HG03520 (cell line): Measurements from ENCODE around the gene MRPS15.
"Not testable (repeated sequence)": the region's sequence is repeated elsewhere in the genome, so short reads cannot be mapped to it uniquely, and the experiment has no call there.

Experiments used
- ATAC-seq: cut with Tn5 transposase; IDR thresholded peaks from one replicate; pipeline ENCODE4 v1.9.1; 2021; ENCODE audit warnings: mild to moderate bottlenecking, moderate library complexity; ENCODE audit not compliant: unreplicated experiment

Gene MRPS15

DNA sequence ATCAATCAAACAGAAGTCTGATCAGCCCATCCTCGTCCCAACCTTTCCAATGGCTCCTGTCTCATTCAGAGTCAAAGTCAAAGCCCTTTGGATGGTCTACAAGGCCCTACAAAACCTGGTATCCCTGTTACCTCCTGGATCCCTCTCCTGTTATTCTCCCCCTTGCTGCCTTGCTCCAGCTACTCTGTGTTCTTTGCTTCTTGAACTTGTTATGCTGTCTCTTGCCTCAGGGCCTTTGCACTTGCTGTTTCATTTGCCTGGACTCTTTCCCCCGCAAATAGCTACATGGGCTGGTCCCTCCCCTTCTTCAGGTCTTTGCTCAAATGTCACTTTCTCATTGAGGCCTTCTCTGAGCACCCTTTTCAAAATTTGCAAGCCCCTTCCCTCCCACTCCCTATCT lies 19.9 kb upstream of the MRPS15 start:
- no peak for ATAC-seq

DNA sequence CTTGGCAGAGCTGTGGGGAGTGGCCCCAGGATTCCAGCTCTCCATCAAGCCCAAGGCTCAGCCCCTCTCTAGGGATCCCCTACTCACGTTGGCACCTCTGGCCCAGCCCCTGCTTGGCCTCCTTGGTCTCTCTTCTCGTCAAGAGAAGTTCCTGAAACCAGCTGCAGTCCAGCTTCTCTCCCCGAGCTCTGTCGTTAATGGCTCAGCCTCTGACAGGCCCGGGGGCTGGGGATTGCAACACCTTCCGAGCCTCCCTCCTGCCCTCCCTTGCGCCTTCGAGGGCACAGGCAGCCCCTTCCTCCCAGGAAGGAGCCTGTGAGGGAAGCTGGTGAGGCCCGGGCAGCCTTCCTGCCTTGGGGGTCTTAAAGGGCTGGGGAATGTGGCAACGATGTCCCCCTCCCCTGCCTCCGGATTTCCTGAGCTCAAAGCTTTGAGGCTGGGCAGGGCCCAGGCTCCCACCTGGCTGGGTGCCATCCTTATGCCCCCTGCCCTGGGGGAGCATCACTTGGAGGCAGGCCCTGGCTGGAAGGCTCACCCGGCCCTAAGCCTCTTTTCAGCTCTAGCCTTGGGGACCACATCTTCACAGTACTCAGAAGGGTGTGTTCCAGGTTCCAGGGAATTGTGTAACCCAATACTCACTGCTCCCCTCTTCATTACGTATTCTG lies 18.7 kb upstream of the MRPS15 start, which contains the start of gene CSF3R:
TSS of gene CSF3R (minus strand) at position 190 of the 665 bp plus-strand sequence. CDS start 3,417 bp downstream, outside the sequence.
- ATAC-seq: no peak

DNA sequence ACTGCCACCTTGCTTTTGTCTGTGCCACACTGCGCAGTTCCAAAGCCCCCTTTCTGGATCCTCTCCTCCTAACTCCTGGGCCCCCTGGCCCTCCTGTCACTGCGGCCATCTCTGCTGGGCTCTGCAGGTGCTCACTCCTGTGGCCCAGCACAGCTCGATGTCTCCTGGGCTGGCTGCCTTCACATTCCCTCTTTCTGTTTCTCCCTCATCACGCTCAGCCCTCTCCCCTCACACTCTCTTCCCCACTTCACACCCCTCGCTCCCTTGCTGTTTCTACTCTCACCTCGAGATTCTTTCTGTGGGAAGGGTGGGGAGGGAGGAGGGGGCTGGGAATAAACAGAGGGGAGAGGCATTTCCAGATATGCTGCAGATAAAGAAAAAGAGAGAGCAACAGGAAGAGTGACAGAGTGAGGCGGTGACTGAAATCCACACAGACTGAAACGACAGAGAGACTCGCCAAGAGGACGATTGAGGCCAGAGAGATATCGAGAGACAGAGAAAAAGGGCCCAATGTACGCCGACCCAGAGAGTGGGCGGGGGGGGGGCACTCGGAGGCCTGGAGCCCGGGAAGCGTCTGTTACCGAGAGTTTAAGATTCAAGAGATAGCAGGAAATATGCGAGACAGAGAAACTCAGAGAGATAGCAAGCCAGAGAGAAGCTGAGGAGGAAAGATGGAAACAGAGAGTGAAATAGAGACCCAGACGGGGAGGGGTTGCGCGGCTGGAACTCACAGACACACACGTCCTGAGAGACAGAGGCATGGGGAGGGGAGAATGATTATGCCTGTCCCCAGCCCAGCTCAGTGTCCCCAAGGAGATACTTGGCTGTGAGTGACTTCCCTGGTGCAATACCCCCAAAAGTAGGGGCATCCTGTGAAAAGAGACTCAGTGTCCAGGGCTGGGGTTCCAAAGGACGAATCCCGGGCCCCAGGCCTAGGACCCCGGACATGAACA lies 17.9 kb upstream of the MRPS15 start:
- no peak for ATAC-seq

DNA sequence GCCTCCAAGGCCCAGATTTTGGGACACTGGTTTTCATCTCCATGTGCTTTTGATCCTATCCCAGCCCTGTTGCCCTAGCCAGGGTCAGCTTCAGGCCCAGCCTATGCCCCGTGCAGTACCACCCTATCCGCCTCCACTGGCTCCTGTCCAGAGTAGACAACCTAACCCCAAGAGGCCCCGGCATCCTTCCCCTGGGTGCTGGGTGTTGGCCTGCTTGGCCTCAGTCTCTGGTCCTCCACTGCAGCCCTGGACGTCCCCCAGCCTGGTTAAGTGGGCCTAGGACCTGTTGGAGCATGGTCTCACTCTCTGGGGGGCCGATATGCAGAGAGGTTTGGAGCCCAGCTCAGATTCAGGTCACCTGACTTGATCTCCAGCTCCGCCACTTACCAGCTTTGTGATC lies 16.9 kb upstream of the MRPS15 start:
- no peak for ATAC-seq

DNA sequence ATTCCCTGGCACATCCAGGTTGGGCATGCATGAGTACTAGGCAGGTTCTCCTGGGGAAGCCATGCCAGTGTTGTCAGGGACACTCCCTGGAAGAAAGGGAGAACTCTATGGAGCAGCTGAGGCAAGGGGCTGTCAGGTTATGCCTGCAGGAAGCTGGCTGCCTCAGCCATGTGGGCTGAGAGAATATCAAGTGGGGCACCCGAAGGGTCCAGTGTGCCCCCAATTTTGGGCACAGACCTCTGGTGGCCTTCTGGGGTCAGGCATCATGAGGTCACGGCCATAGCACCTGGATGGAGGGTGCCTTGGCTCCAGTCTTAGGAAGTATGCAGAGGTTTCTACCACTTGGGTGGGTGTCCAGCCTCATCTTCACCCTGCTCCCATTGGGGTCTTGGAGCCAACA lies 16.0 kb upstream of the MRPS15 start:
- ATAC-seq: no peak

- ATAC-seq: no peak
Measured at GRCh38 chr1:36479505-36480051, 15.4 kb upstream of the MRPS15 start.

DNA sequence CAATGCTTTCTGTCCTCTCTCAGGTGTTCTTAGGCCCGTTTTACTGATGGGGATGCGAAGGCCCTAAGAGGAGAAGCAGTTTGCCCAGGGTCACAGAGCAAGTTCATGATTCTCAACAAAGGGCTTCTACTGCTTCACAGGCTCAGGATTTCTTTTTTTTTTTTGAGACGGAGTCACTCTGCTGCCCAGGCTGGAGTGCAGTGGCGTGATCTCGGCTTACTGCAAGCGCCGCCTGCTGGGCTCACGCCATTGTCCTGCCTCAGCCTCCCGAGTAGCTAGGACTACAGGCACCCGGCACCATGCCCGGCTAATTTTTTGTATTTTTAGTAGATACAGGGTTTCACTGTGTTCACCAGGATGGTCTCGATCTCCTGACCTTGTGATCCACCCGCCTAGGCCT lies 13.4 kb upstream of the MRPS15 start:
- ATAC-seq: not testable (repeated sequence)

GRCh38 chr1:36476945-36477344 lies 12.8 kb upstream of the MRPS15 start:
- no peak for ATAC-seq

DNA sequence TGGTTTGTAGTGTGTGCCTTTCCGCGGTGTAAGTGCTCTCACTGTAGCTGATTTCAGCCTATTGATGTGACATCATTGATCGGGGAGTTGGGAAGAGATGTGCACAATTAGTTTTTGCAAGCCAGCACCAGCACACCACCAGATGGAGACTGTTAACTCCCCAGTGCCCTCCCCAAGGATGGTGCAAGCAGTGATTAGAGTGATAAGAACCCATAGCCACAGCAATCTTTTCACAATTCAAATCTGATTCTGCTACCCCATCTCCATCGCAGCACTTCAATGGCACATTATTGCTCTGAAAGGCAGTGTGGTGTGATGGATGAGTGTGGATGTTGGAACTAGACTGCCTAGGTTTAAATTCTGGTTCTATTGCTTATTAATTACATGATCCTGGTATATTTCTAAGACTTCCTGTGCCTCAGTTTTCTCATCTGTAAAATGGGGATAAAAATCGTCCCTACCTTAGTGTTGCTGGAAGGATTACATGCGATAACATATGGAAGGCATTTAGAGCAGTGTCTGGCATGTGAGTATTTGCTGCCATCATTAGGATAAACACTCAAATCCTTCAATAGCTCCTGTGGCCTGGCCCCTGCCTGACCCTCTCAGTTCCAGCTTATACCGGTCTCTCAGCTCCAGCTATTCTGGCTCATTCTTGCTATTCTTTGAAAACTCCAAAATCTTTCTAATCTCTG lies 11.9 kb upstream of the MRPS15 start:
- no peak for ATAC-seq

DNA sequence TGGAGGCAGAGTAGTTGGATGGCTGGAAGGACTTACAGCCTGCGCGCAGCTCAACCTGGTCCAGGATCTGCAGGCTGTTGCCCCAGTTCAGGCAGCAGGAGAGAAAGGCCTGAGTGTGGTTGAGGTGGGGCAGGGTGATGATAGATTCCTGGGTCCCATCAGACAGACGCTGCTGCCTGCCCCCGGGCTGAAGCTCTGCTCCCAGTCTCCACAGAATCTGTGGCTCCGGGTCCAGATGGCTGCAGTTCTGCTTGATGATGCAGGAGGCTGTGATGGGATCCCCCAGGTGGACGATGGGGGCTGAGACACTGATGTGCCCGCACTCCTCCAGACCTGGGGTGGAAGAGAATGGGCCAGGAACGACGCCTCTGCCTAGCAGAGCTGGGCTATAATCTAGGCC lies 11.2 kb upstream of the MRPS15 start:
- ATAC-seq: no peak

DNA sequence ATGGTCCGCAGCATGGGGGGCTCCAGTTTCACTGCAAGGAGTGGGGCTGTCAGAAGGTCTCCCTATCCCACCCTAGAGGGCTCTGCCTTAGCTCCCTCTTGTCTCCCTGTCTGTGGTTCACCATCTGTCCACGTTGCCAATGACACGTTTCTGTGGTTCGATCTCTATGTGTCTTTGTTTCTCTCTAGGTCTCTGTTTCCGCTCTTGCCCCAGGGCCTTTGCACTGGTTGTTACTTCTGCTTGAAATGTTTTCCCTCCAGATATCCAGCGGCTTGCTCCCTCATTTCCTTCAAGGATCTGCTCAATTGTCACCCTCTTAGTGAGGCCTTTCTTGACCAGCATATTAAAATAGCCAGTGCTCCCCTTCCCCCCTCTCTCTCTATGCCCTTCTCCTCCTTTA lies 8.5 kb upstream of the MRPS15 start:
- no peak for ATAC-seq

GRCh38 chr1:36471830-36472641 lies 7.9 kb upstream of the MRPS15 start:
- no peak for ATAC-seq

GRCh38 chr1:36469163-36469562 lies 5.0 kb upstream of the MRPS15 start:
- ATAC-seq: no peak

GRCh38 chr1:36467700-36468455 lies 3.7 kb upstream of the MRPS15 start:
- no peak for ATAC-seq

DNA sequence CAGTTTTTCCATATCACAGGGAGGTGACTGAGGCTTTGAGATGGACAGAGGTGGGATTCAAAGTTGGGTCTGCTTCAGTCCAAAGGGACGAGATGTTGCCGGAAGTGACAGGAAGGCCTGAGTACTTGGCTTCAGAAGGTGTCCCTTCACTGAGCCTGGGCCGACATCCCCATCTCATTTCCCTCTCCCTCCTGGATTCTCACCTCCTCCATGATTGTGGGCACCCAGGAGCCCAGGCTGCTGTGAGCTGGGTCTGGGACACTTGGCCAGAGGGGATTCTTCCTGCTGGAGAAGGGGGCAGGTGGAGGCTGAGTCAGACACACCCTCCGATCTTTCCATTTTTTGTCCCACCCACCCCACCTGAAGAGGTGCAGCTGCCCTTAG lies 2.8 kb upstream of the MRPS15 start:
- no peak for ATAC-seq

- no peak for ATAC-seq
Measured at GRCh38 chr1:36466370-36467026, 2.3 kb upstream of the MRPS15 start.

- ATAC-seq: no peak
Measured at GRCh38 chr1:36465731-36466369, 1.7 kb upstream of the MRPS15 start.

DNA sequence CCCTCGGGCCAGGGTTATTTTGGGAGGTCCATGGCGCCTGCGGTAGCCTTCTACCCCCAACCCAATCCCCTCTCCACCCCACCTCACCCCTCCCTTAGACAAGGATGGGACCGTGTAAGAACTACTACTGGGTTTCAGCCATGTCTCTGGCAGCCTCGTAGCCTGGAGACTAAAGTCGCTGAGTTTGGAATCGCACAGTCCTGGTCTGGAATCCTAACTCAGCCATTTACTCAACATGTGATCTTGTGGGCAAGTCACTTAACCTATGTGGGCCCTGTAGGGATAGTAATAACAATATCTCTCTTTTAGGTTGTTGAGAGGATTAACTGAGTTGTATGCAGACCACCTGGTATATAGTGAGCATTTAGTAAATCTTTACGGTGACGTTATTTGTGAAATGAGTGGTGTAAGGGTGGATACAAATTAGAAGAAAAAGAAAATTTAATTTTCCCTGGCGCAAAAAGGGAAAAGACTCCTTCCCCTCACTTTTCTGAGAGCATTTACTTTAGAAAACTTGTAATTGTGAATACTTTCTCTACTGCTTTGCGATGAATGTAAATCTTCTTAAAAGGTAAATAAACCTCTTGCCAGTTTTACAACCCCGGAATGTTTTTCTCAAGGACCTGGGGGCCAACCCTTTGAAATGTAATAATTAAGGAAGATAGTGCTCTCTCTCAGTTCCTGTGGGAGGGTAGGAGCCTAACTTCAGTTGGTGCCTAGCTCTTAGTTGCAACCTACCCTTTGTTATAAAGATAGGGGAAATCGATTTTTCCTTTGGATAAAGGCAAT lies 615 bp upstream of the MRPS15 start:
- peak; percentile 33 for ATAC-seq
